GM18505 (cell line): ENCODE data around the gene KLHL2.
"Not testable (repeated sequence)": the region's sequence is repeated elsewhere in the genome, so short reads cannot be mapped to it uniquely, and the experiment has no call there.

Experiments used
- ATAC-seq: cut with Tn5 transposase; IDR thresholded peaks from one replicate; pipeline ENCODE4 v1.9.1; 2021; ENCODE audit not compliant: unreplicated experiment
- POLR2A ChIP-seq: IDR thresholded peaks from 4 replicates; pipeline ENCODE4 v1.6.1; 2011; ENCODE audit warnings: borderline replicate concordance; ENCODE audit not compliant: insufficient read depth, insufficient read length; ENCODE audit errors: extremely low read depth

KLHL2 gene

GRCh38 chr4:165208741-165209388, 1.5 kb downstream of the KLHL2 start:
- ATAC-seq, result no peak
- no peak for TF ChIP-seq POLR2A

- TF ChIP-seq POLR2A, result no peak
- ATAC-seq, result no peak
Observed at GRCh38 chr4:165209796-165210195, 2.4 kb downstream of the KLHL2 start.

- no peak for ATAC-seq
- no peak for TF ChIP-seq POLR2A
Observed at GRCh38 chr4:165210566-165210965, 3.2 kb downstream of the KLHL2 start.

- not testable (repeated sequence) for ATAC-seq
Observed at GRCh38 chr4:165212647-165213046, 5.3 kb downstream of the KLHL2 start.

GRCh38 chr4:165213404-165213803, 6.0 kb downstream of the KLHL2 start:
- not testable (repeated sequence) for ATAC-seq

GRCh38 chr4:165213991-165214709, 6.8 kb downstream of the KLHL2 start:
- ATAC-seq, result not testable (repeated sequence)

- ATAC-seq, result peak; percentile 66
Observed at GRCh38 chr4:165215034-165215751, 7.8 kb downstream of the KLHL2 start.

- peak; percentile 66 for ATAC-seq
Observed at GRCh38 chr4:165215761-165216487, 8.6 kb downstream of the KLHL2 start.

- no peak for ATAC-seq
- TF ChIP-seq POLR2A, result no peak
Observed at GRCh38 chr4:165217325-165217724, 10.0 kb downstream of the KLHL2 start.

- ATAC-seq, result not testable (repeated sequence)
Observed at GRCh38 chr4:165221306-165221705, 13.9 kb downstream of the KLHL2 start.

GRCh38 chr4:165221993-165222650, 14.8 kb downstream of the KLHL2 start:
- ATAC-seq, result not testable (repeated sequence)

GRCh38 chr4:165222651-165222994, 15.3 kb downstream of the KLHL2 start:
- ATAC-seq, result no peak
- TF ChIP-seq POLR2A, result no peak

- not testable (repeated sequence) for ATAC-seq
Observed at GRCh38 chr4:165227401-165227800, 20.0 kb downstream of the KLHL2 start.

- not testable (repeated sequence) for ATAC-seq
Observed at GRCh38 chr4:165229490-165230200, 22.3 kb downstream of the KLHL2 start.

GRCh38 chr4:165232623-165233433, 25.5 kb downstream of the KLHL2 start:
- ATAC-seq, result not testable (repeated sequence)
